MM.1S (cell line): Measurements from ENCODE around the gene XXYLT1.

Experiments
- DNase-seq: peaks from one replicate; pipeline ENCODE4 v3.0.0-alpha.2; 2015
- H2AFZ ChIP-seq: fragments of 300-600 bp; sonication (generic); 2 replicates; pipeline ENCODE4 v1.6.0; 2016; ENCODE audit warnings: antibody characterized with exemption, low read length
- H3F3A ChIP-seq: fragments of 300-600 bp; sonication (generic); 2 replicates; pipeline ENCODE4 v1.6.1; 2016; ENCODE audit warnings: mild to moderate bottlenecking, antibody characterized with exemption, low read length, moderate library complexity, mixed read lengths; ENCODE audit not compliant: insufficient read depth
- H3K27ac ChIP-seq: fragments of 300-600 bp; sonication (generic); 2 replicates; pipeline ENCODE4 v1.5.1; 2016; ENCODE audit warnings: mild to moderate bottlenecking, low read length
- H3K27me3 ChIP-seq: fragments of 300-600 bp; sonication (generic); replicated peaks from 2 replicates; pipeline ENCODE4 v1.6.0; 2016; ENCODE audit warnings: low read length; ENCODE audit not compliant: insufficient read depth
- H3K36me3 ChIP-seq: fragments of 300-600 bp; sonication (generic); replicated peaks from 2 replicates; pipeline ENCODE4 v1.6.1; 2016; ENCODE audit warnings: mild to moderate bottlenecking, low read length, mixed read lengths; ENCODE audit not compliant: insufficient read depth
- H3K4me1 ChIP-seq: fragments of 300-600 bp; sonication (generic); 2 replicates; pipeline ENCODE4 v1.6.1; 2016; ENCODE audit warnings: low read length, mixed read lengths
- H3K4me2 ChIP-seq: fragments of 300-600 bp; sonication (generic); 2 replicates; pipeline ENCODE4 v1.6.0; 2016; ENCODE audit warnings: low read depth, low read length
- H3K4me3 ChIP-seq: fragments of 300-600 bp; sonication (generic); 2 replicates; pipeline ENCODE4 v1.5.1; 2016; ENCODE audit warnings: low read length, mixed read lengths
- H3K79me2 ChIP-seq: fragments of 300-600 bp; sonication (generic); 2 replicates; pipeline ENCODE4 v1.6.1; 2016; ENCODE audit warnings: mixed run types, low read length, mixed read lengths
- H3K9ac ChIP-seq: fragments of 300-600 bp; sonication (generic); 2 replicates; pipeline ENCODE4 v1.6.1; 2016; ENCODE audit warnings: low read length, mixed read lengths
- H3K9me2 ChIP-seq: fragments of 300-600 bp; sonication (generic); replicated peaks from 2 replicates; pipeline ENCODE4 v1.6.1; 2016; ENCODE audit warnings: mild to moderate bottlenecking, low read length, mixed read lengths; ENCODE audit not compliant: insufficient read depth
- H3K9me3 ChIP-seq: fragments of 300-600 bp; sonication (generic); replicated peaks from 2 replicates; pipeline ENCODE4 v1.6.1; 2016; ENCODE audit warnings: mild to moderate bottlenecking, low read length, mixed read lengths; ENCODE audit not compliant: insufficient read depth
- H4K20me1 ChIP-seq: fragments of 300-600 bp; sonication (generic); 2 replicates; pipeline ENCODE4 v1.6.1; 2016; ENCODE audit warnings: mild to moderate bottlenecking, low read length, moderate library complexity, mixed read lengths; ENCODE audit not compliant: insufficient read depth
- EZH2 ChIP-seq: fragments of 300-600 bp; sonication (generic); optimal IDR thresholded peaks from 2 replicates; pipeline ENCODE3; 2017; ENCODE audit warnings: low read depth, mild to moderate bottlenecking, antibody characterized with exemption, low read length, mixed read lengths
- EZH2phosphoT487 ChIP-seq: fragments of 300-600 bp; sonication (generic); IDR thresholded peaks from 2 replicates; pipeline ENCODE4 v1.6.1; 2018; ENCODE audit warnings: antibody characterized with exemption, low read length
- TF ChIP-seq, protein P1 (sequence below): fragments of 300-600 bp; sonication (generic); IDR thresholded peaks from 2 replicates; pipeline ENCODE4 v1.5.1; 2016; ENCODE audit warnings: antibody characterized with exemption, low read length, mixed read lengths

Gene XXYLT1

DNA sequence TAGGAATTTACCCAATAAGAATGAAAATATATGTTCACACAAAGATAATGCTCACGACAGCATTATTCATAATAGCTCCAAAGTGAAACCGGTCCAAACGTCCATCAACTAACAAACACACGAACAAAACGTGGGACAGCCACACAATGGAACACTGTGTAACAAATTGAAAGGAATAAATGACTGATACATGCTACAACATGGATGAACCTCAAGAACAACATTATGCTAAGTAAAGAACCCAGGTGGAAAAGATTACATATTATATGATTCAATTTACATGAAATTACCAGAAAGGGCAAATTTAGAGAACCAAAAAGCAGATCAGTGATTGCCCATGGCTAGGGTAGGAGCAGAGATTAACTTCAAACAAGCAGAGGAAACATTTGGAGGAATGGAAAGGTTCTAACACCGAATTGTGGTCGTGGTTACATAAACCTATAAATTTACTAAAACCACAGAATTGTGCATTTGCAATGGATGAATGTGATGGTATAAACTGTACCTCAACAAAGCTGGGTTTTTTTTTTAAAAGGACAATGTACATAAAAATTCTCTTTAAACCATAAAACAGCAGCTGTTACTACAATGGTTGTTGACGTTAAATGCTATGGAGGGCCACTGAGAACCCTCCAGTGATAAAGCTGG, 76.3 kb downstream of the XXYLT1 start:
- Histone ChIP-seq H4K20me1 (no peaks in the 10 kb centered on the region), H3K79me2 (no peaks in the 10 kb centered on the region), H3K9me3 (no peaks in the 10 kb centered on the region), H3K9ac (no peak overlapping the region), H3K27me3 (no peaks in the 10 kb centered on the region), H3K4me2 (no peak overlapping the region), H3F3A (no peaks in the 10 kb centered on the region), H3K36me3 (no peaks in the 10 kb centered on the region), H3K9me2 (no peaks in the 10 kb centered on the region), H3K4me1 (no peaks in the 10 kb centered on the region), H3K27ac (no peak overlapping the region), H3K4me3 (no peak overlapping the region), H2AFZ (no peak overlapping the region)
- no peak for DNase-seq
- TF ChIP-seq EZH2 (no peak), EZH2phosphoT487 (no peak)
- TF ChIP-seq, protein P1, sequence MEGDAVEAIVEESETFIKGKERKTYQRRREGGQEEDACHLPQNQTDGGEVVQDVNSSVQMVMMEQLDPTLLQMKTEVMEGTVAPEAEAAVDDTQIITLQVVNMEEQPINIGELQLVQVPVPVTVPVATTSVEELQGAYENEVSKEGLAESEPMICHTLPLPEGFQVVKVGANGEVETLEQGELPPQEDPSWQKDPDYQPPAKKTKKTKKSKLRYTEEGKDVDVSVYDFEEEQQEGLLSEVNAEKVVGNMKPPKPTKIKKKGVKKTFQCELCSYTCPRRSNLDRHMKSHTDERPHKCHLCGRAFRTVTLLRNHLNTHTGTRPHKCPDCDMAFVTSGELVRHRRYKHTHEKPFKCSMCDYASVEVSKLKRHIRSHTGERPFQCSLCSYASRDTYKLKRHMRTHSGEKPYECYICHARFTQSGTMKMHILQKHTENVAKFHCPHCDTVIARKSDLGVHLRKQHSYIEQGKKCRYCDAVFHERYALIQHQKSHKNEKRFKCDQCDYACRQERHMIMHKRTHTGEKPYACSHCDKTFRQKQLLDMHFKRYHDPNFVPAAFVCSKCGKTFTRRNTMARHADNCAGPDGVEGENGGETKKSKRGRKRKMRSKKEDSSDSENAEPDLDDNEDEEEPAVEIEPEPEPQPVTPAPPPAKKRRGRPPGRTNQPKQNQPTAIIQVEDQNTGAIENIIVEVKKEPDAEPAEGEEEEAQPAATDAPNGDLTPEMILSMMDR = no peak

DNA sequence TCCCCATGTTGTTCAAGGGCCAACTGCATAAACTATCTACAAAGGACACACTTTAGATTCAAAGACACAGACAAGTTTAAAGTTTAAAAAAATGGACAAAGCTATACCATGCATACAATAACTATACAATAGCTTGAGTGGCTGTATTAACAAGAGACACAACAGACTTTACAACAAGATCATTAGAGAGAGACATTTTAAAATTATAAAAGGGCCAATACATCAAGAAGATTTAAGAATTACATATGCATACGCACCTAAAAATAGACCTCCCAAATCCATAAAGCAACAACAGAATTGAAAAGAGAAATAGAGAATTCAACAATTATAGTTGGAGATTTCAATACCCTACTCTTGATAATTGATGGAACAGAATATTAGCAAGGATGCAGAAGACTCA, 79.4 kb downstream of the XXYLT1 start:
- H3K36me3 ChIP-seq = no peaks in the 10 kb centered on the region
- H3K27ac ChIP-seq = no peak overlapping the region
- no peak overlapping the region for H3K4me2 ChIP-seq
- H3K4me3 ChIP-seq = no peak overlapping the region
- no peaks in the 10 kb centered on the region for H3F3A ChIP-seq
- no peaks in the 10 kb centered on the region for H4K20me1 ChIP-seq
- no peak for DNase-seq
- no peaks in the 10 kb centered on the region for H3K79me2 ChIP-seq
- H3K27me3 ChIP-seq = no peaks in the 10 kb centered on the region
- H2AFZ ChIP-seq = no peak overlapping the region
- H3K9me3 ChIP-seq = no peaks in the 10 kb centered on the region
- TF ChIP-seq, protein P1 = no peak
- TF ChIP-seq EZH2phosphoT487 (no peak), EZH2 (no peak)
- no peaks in the 10 kb centered on the region for H3K9me2 ChIP-seq
- H3K9ac ChIP-seq = no peak overlapping the region
- H3K4me1 ChIP-seq = no peaks in the 10 kb centered on the region

- no peaks in the 10 kb centered on the region for H3K9me2 ChIP-seq
- H3K27ac ChIP-seq = no peak overlapping the region
- H3K36me3 ChIP-seq = no peaks in the 10 kb centered on the region
- TF ChIP-seq, protein P1 = no peak
- TF ChIP-seq EZH2phosphoT487 (no peak), EZH2 (no peak)
- no peaks in the 10 kb centered on the region for H3K79me2 ChIP-seq
- no peaks in the 10 kb centered on the region for H3F3A ChIP-seq
- H2AFZ ChIP-seq = no peak overlapping the region
- no peak overlapping the region for H3K4me3 ChIP-seq
- no peaks in the 10 kb centered on the region for H3K9me3 ChIP-seq
- H3K27me3 ChIP-seq = no peaks in the 10 kb centered on the region
- H3K4me1 ChIP-seq = peaks cover 3% of the 10 kb centered on the region; the same call in 1 of the 2 replicates
- no peak overlapping the region for H3K9ac ChIP-seq
- H3K4me2 ChIP-seq = no peak overlapping the region
- no peaks in the 10 kb centered on the region for H4K20me1 ChIP-seq
- DNase-seq = no peak
These were observed 81.1 kb downstream of the XXYLT1 start for GRCh38 chr3:195189821-195190220.
